Suprapubic skin (tissue), 4 donors: ENCODE results near the gene ELK1. TPM values are rescaled to one million over a fixed set of nuclear protein-coding genes. Genes with fewer than 3 reads are reported as not detected.

ENCODE experiments used
- DNase-seq, 2 donors: peaks; one replicate each; pipeline ENCODE4 v3.0.0-alpha.2; 2019; ENCODE audit warnings: low spot score in 2 of 2
- H3K27ac ChIP-seq: fragments of 200-600 bp; sonication (generic); one replicate; pipeline ENCODE4 v1.5.1; 2019
- H3K27me3 ChIP-seq: fragments of 200-600 bp; sonication (generic); one replicate; pipeline ENCODE4 v1.5.1; 2019
- H3K36me3 ChIP-seq: fragments of 200-600 bp; sonication (generic); one replicate; pipeline ENCODE4 v1.5.1; 2019
- H3K4me1 ChIP-seq: fragments of 200-600 bp; sonication (generic); one replicate; pipeline ENCODE4 v1.5.1; 2019
- H3K4me3 ChIP-seq: fragments of 200-600 bp; sonication (generic); one replicate; pipeline ENCODE4 v1.5.1; 2019; ENCODE audit warnings: mild to moderate bottlenecking
- H3K9me3 ChIP-seq: fragments of 200-600 bp; sonication (generic); one replicate; pipeline ENCODE4 v1.5.1; 2019
- CTCF ChIP-seq, 2 donors: fragments of 200-600 bp in 1 of 2; fragments of 450-650 bp in 1 of 2; sonication (generic) in 1 of 2; IDR thresholded peaks; one replicate each; pipeline ENCODE4 v1.5.1; 2016 to 2019; ENCODE audit warnings: antibody characterized with exemption in 2 of 2, mild to moderate bottlenecking in 1 of 2, moderate library complexity in 1 of 2
- EP300 ChIP-seq: sonication (generic); formaldehyde crosslinking; IDR thresholded peaks from one replicate; pipeline ENCODE4 v1.6.1; 2017; ENCODE audit warnings: antibody characterized with exemption
- POLR2A ChIP-seq, 2 donors: fragments of 450-650 bp; IDR thresholded peaks; one replicate each; pipeline ENCODE4 v1.6.1; 2017; ENCODE audit warnings: antibody characterized with exemption in 2 of 2, mild to moderate bottlenecking in 2 of 2, moderate library complexity in 2 of 2
- POLR2AphosphoS5 ChIP-seq, 3 donors: sonication (generic); formaldehyde crosslinking; IDR thresholded peaks; one replicate each; pipeline ENCODE4 v1.6.1; 2017; ENCODE audit warnings: antibody characterized with exemption in 3 of 3
- WGBS: methylation state at CpG from one replicate; pipeline ENCODE4 v1.1.5; 2018; 5-methylcytosine and 5-hydroxymethylcytosine counted together
- total RNA-seq, 4 donors: library from RNA; depleted of rRNA; stranded (reverse); fragments of >200 nt; gene quantifications; one replicate each; pipeline ENCODE4 v1.1.0, GENCODE V29; 2016

Gene ELK1
- total RNA-seq, 4 donors from 2014 or later: 18.3 to 32.1 (median 29.8) TPM

- Histone ChIP-seq H3K4me3 (no peak overlapping the region), H3K36me3 (peaks cover 28% of the 10 kb centered on the region), H3K9me3 (no peaks in the 10 kb centered on the region), H3K27me3 (no peaks in the 10 kb centered on the region), H3K4me1 (no peaks in the 10 kb centered on the region), H3K27ac (no peak overlapping the region)
- TF ChIP-seq POLR2AphosphoS5 (IDR thresholded peaks at IDR 0.05): no peak
- TF ChIP-seq EP300: no peak
- TF ChIP-seq CTCF (IDR thresholded peaks at IDR 0.05): no peak
- TF ChIP-seq POLR2A (IDR thresholded peaks at IDR 0.05): no peak
- no peak for DNase-seq
- WGBS: 74% methylated on average over 14 of the region's 14 CpGs
Measured at GRCh38 chrX:47633689-47634590, 16.4 kb downstream of the ELK1 start.

- Histone ChIP-seq H3K9me3 (no peaks in the 10 kb centered on the region), H3K4me3 (no peak overlapping the region), H3K27me3 (no peaks in the 10 kb centered on the region), H3K27ac (no peak overlapping the region), H3K36me3 (peaks cover 17% of the 10 kb centered on the region), H3K4me1 (no peaks in the 10 kb centered on the region)
- no peak for DNase-seq
- TF ChIP-seq CTCF (IDR thresholded peaks at IDR 0.05) (no peak), POLR2A (IDR thresholded peaks at IDR 0.05) (no peak), POLR2AphosphoS5 (IDR thresholded peaks at IDR 0.05) (no peak), EP300 (no peak)
- WGBS: 71% methylated on average over 4 of the region's 4 CpGs
Measured at GRCh38 chrX:47632666-47633065, 17.7 kb downstream of the ELK1 start.

GRCh38 chrX:47631676-47632075 lies 18.7 kb downstream of the ELK1 start:
- Histone ChIP-seq H3K27ac (no peak overlapping the region), H3K9me3 (no peaks in the 10 kb centered on the region), H3K27me3 (no peaks in the 10 kb centered on the region), H3K36me3 (peaks cover 7% of the 10 kb centered on the region), H3K4me1 (no peaks in the 10 kb centered on the region), H3K4me3 (no peak overlapping the region)
- no peak for DNase-seq
- WGBS: 84% methylated on average over 5 of the region's 5 CpGs
- TF ChIP-seq EP300 (no peak), CTCF (IDR thresholded peaks at IDR 0.05) (no peak), POLR2AphosphoS5 (IDR thresholded peaks at IDR 0.05) (no peak), POLR2A (IDR thresholded peaks at IDR 0.05) (no peak)

- H3K4me3 ChIP-seq: peak within 1 kb of the TSS; percentile 7
- H3K27me3 ChIP-seq: no peaks in the 10 kb centered on the region
- no peak for DNase-seq
- no peak within 1 kb of the TSS for H3K27ac ChIP-seq
- H3K36me3 ChIP-seq: no peaks in the 10 kb centered on the region
- no peaks in the 10 kb centered on the region for H3K9me3 ChIP-seq
- no peak for TF ChIP-seq POLR2A (IDR thresholded peaks at IDR 0.05)
- no peak for TF ChIP-seq CTCF (IDR thresholded peaks at IDR 0.05)
- TF ChIP-seq POLR2AphosphoS5 (IDR thresholded peaks at IDR 0.05): no peak
- no peak for TF ChIP-seq EP300
- no peaks in the 10 kb centered on the region for H3K4me1 ChIP-seq
- WGBS: 79% methylated on average over 5 of the region's 14 CpGs
Measured at GRCh38 chrX:47629419-47630200, 20.8 kb downstream of the ELK1 start, which contains the start of gene CFP. CFP (minus strand) TSS chrX:47629930; CDS start chrX:47629844, 86 bp downstream.

- DNase-seq: no peak
- 17% methylated on average over 1 of the region's 1 CpG for WGBS
- no peaks in the 10 kb centered on the region for H3K36me3 ChIP-seq
- H3K27ac ChIP-seq: no peak overlapping the region
- H3K9me3 ChIP-seq: no peaks in the 10 kb centered on the region
- no peaks in the 10 kb centered on the region for H3K27me3 ChIP-seq
- TF ChIP-seq POLR2A (IDR thresholded peaks at IDR 0.05): no peak
- no peak for TF ChIP-seq CTCF (IDR thresholded peaks at IDR 0.05)
- TF ChIP-seq POLR2AphosphoS5 (IDR thresholded peaks at IDR 0.05): no peak
- no peak for TF ChIP-seq EP300
- H3K4me1 ChIP-seq: no peaks in the 10 kb centered on the region
- H3K4me3 ChIP-seq: peak overlapping the region; percentile 7
Measured at GRCh38 chrX:47628982-47629381, 21.4 kb downstream of the ELK1 start.
